Fibroblast of skin of abdomen (primary cell): Measurements from ENCODE around the gene MX2.
A peak's percentile ranks its signal among the peaks of the same experiment; 100 is the strongest.

Experiments used
- DNase-seq: peaks from one replicate; pipeline ENCODE4 v3.0.0-alpha.2; 2013

Gene MX2

DNA sequence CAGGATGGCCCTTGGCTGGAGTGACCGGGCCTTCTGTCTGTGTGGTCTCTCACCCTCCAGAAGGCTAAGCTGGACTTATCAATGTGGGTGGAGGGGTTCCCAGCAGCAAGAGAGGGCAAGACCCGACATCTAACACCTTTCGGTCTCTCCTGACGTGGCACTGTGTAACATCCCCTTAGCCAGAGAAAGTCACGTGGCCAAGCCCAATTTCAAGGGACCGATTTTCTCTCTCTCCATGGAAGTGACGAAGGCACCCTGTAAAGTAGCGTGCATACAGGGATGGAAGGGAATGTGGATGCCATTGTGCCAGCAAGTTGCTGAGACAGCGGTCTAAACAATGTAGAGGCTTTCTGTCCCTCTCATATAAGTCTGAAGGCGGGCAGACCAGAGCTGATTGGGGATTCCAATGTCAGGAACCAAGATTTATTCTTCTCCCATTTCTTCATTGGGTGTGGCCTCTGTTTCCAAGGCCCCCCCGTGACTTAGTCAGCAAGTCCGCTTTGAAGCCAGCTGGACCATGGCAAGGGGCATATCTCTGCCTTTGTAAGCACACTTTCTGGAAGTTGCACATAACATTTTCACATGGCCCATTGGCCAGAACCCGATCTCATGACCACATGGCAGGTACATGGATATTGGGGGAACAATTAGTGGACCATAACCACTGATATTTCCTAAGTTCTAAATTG lies 76.7 kb downstream of the MX2 start:
- no peak for DNase-seq

DNA sequence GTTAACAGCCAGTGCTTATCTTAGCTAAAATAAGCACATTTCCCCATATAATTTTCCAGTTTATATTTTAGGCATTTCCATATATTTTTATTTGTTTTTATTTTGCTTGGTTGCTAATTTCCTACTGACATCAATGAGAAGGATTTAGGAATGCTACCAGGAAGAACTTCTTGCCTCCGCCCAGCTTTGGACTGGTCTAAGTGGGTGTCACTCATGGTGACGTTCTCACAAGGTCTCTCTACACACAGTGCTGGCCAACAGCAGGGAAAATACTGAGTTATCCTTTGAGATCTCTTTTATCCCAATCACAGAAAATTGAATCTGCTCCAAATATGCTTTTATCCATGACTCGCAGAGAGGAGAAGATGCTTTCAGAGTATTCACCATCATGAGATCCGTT lies 77.4 kb downstream of the MX2 start:
- peak; percentile 8 for DNase-seq

DNA sequence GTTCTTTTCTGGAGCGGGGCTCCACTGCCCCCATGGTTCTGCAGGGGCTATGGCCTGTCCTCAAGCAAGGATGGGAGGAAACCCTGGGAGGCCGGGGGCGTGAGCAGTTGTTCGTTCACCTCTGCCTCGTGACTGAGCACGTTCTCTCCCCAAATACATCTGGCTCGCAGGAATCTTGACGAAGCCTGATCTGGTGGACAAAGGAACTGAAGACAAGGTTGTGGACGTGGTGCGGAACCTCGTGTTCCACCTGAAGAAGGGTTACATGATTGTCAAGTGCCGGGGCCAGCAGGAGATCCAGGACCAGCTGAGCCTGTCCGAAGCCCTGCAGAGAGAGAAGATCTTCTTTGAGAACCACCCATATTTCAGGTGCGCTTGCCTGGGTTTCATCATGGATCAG lies 79.7 kb downstream of the MX2 start:
- no peak for DNase-seq

DNA sequence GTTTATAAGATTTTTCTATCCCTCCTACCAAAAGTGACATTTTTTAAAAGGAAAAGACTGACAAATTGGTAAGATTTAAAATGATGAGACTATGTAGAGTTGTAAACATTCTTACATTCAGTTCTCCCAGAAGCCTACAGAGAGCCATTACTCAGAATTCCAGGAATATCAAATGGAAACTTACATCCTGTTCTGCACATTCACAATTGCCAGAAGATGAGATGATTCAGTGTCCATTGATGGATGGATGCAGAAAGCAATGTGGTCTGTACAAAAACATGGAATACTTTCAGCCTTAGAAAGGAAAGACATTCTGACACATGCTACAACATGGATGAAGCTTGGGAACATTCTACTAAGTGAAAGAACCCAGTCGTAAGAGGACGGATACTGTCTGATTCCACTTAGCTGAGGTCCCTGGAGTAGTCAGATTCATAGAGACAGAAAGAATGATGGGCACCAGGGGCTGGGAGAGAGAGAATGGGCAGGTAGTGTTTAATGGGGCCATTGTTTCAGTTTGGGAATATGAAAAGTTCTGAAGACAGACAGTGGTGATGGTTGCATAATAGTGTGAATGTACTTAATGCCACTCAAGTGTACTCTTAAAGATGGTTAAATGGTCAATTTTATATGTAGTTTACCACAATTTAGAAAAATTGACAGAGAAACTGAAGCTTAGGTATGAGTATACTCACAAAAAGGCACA lies 80.8 kb downstream of the MX2 start:
- peak; percentile 80 for DNase-seq

DNA sequence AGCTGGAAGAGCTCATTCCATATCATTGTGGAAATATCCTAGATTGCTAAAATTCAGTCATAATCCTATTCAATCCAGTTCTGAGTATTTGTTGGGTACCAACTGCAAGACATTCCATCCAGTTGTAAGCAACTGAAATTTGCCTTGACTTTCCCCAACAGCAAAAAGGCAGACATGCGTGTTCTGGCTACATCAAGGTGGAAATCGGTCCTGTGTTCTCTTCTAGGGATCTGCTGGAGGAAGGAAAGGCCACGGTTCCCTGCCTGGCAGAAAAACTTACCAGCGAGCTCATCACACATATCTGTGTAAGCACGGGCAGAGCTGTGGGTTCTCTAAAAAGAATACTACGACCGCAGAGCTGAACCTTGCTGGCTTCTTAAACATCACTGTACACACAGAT lies 81.7 kb downstream of the MX2 start:
- no peak for DNase-seq

- DNase-seq = no peak
These were observed 83.1 kb downstream of the MX2 start for GRCh38 chr21:41444703-41445464.

- DNase-seq = no peak
These were observed 83.6 kb downstream of the MX2 start for GRCh38 chr21:41445465-41445862.

DNA sequence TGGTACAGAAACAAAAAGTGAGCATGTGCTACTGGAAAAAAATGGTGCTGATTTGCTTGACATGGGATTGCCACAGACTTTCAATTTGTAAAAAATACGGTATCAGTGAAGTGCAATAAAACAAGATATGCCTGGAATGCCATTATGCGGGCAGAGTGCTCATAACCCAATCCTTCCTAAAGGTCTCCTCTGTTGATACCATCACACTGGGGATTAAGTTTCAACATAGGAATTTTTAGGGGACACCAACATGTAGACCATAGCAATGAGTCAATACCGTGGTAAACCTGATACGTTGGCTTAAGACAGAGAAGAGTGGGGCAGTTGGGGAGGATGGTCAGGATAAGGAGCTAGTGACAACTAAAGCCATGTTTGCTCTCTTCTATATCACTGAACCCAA lies 84.8 kb downstream of the MX2 start:
- peak; percentile 33 for DNase-seq

DNA sequence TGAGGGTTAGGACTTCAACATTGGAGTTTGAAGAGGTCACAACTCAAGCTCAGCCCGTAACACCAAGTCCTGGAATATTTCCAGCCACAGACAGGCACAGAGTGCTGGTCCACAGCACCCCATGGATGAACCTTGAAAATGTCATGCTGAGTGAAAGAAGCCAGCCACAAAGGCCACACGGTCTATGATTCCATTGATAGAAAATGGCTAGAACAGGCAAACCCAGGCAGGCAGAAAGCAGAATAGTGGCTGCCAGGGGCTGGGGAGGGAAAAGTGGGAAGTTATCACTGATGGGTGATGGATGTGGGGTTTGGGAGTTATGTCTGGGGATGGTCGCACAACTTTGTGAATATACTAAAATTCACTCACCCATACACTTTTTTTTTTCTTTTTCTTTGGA lies 85.5 kb downstream of the MX2 start:
- DNase-seq = no peak

DNA sequence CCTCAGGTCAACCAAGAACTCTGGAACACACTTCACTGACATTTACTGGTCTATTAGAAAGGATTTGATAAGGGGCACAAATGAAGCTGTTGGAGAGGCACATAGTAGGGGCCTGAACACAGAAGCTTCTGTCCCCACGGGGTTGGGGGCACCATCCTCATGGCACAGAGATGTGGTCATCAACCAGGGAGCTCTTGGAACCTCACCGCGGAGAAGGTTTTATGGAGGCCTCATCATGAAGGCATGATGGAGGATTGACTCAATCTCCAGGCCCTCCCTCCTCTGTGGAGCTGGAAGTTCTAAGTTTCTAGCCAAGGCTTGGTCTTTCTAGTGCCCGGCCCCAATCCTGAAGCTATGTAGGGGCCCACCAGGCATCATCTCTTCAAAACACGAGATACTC lies 87.8 kb downstream of the MX2 start:
- DNase-seq = no peak

GRCh38 chr21:41451753-41452676 lies 90.2 kb downstream of the MX2 start:
- DNase-seq = no peak

DNA sequence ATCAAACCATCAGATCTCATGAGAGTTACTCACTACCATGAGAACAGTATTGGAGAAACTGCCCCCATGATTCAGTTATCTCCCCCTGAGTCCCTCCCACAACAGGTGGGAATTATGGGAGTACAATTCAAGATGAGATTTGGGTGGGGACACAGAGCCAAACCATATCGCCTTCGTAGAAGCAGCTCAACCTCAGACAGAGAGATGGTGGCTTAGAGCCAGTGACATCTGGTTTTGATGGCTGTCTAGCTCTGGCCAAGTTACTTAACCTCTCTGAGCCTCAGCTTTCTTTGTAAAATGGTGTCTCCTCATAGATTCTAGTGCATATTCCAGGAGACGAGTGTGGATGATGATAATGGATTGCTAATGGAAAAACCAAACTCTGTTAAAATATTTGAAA lies 91.4 kb downstream of the MX2 start:
- DNase-seq = no peak

DNA sequence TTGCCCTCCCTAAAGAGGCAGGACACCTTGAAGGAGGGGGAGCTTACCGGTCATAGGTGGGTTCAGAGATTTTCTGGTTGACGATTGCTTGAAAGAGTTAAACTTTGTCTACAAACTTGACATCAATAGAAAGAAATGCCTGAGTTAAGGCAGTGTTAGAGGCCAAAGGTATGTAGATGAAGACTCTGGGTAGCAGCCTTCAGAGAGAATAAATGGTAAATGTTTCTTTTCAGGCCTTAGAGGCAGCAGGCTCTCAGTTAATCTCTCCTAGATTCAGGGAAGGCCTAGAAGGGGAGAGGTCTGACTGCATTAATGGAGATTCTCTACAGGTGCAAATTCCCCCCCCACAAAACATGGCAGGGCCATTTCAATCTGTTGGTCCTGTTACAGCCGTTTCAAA lies 91.9 kb downstream of the MX2 start:
- DNase-seq = no peak

GRCh38 chr21:41458121-41458520 lies 96.3 kb downstream of the MX2 start:
- DNase-seq = peak; percentile 22

DNA sequence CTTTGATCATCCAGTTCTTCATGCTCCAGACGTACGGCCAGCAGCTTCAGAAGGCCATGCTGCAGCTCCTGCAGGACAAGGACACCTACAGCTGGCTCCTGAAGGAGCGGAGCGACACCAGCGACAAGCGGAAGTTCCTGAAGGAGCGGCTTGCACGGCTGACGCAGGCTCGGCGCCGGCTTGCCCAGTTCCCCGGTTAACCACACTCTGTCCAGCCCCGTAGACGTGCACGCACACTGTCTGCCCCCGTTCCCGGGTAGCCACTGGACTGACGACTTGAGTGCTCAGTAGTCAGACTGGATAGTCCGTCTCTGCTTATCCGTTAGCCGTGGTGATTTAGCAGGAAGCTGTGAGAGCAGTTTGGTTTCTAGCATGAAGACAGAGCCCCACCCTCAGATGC lies 96.7 kb downstream of the MX2 start:
- DNase-seq = no peak
